IMR-90 (cell line): ENCODE results near the gene ATP10A.

Experiments used
- MAZ ChIP-seq: IDR thresholded peaks from 2 replicates; pipeline ENCODE4 v1.6.1; 2012; ENCODE audit warnings: low read depth, mild to moderate bottlenecking, low read length, improper control_type of control experiment, moderate library complexity, borderline replicate concordance
- MXI1 ChIP-seq: IDR thresholded peaks from 2 replicates; pipeline ENCODE4 v1.6.1; 2012; ENCODE audit warnings: low read depth, mild to moderate bottlenecking, low read length, moderate library complexity, borderline replicate concordance
- POLR2A ChIP-seq: IDR thresholded peaks from 2 replicates; pipeline ENCODE4 v1.6.1; 2012; ENCODE audit warnings: mild to moderate bottlenecking, low read depth, low read length
- RFX5 ChIP-seq: IDR thresholded peaks from 2 replicates; pipeline ENCODE4 v1.8.0; 2012; ENCODE audit warnings: low read depth, mild to moderate bottlenecking, low read length, moderate library complexity
- TF ChIP-seq, protein P1 (sequence below): conservative IDR thresholded peaks from 2 replicates; pipeline ENCODE4 v1.5.1; 2012; ENCODE audit warnings: mild to moderate bottlenecking, low read depth, low read length, improper control_type of control experiment

DNA sequence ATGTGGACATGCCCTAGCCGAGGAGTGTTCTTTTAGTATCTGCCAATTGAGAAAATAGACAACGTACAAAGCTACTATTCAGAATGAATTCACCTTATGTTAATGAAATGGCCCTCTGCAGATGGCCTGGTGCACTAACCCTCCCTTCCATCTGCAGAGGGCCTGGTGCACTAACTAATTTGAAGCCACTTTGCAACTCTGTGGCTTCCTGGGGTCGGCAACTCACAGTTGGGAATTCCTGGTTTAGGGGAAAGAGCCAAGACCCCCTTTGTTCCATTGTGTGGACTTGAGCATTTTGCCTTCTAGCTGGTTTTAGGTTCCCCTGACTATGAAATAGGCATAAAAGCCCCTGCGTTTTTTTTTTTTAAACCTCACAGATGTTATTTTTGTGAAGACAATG is 220.0 kb downstream of the ATP10A start:
- TF ChIP-seq MAZ (no peak), POLR2A (no peak), MXI1 (no peak), RFX5 (no peak)
- TF ChIP-seq, protein P1, sequence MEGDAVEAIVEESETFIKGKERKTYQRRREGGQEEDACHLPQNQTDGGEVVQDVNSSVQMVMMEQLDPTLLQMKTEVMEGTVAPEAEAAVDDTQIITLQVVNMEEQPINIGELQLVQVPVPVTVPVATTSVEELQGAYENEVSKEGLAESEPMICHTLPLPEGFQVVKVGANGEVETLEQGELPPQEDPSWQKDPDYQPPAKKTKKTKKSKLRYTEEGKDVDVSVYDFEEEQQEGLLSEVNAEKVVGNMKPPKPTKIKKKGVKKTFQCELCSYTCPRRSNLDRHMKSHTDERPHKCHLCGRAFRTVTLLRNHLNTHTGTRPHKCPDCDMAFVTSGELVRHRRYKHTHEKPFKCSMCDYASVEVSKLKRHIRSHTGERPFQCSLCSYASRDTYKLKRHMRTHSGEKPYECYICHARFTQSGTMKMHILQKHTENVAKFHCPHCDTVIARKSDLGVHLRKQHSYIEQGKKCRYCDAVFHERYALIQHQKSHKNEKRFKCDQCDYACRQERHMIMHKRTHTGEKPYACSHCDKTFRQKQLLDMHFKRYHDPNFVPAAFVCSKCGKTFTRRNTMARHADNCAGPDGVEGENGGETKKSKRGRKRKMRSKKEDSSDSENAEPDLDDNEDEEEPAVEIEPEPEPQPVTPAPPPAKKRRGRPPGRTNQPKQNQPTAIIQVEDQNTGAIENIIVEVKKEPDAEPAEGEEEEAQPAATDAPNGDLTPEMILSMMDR: no peak
